HG03108 (cell line): ENCODE data around the gene LMAN1L.

Experiments used
- ATAC-seq: cut with Tn5 transposase; IDR thresholded peaks from one replicate; pipeline ENCODE4 v1.9.1; 2021; ENCODE audit warnings: moderate library complexity; ENCODE audit not compliant: unreplicated experiment

Gene LMAN1L

DNA sequence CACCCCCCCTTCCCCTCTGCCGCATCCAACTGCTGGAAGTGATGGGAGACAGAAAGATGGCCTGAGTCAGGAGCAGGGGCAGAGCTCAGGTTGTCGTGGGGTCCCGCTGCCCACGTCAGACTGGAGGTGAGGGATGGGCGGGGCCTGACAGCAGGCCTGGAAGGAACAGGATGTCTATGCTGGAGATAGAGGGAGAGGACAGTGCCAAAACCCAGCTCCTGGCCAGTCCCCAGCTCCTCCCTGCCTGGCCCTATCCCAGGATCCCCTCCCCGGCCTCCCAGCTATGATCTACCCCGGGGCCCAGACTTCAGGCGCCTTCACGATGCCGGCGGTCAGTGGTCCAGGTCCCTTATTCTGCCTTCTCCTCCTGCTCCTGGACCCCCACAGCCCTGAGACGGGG lies at the start of gene LMAN1L:
LMAN1L (plus strand) TSS at position 303 of the 400 bp plus-strand sequence; CDS start at position 323, 20 bp downstream.
- no peak for ATAC-seq

DNA sequence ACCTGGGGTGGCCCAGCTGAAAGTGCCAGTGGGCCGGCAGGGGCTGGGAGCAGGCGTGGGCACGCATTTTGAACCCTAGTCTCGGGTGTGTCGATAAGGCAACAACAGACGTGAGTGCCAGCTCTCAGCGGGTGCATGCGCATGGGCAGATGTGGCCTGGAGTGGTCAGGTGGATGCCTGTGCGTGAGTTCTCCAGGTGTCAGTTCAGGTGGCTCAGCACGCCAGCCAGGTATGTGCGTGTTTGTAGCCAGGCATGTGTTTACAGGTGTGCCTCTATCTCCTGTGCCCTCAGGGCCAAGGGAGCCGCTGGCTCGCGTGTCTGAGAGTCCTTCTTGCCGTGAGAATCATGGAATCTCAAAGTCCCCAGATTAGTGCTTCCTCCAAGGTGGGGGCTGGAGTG lies 49.2 kb upstream of the LMAN1L start:
- no peak for ATAC-seq

- ATAC-seq, result no peak
Measured at GRCh38 chr15:74767167-74768098, 45.2 kb upstream of the LMAN1L start.

- ATAC-seq, result no peak
Measured at GRCh38 chr15:74768099-74768770, 44.4 kb upstream of the LMAN1L start.

DNA sequence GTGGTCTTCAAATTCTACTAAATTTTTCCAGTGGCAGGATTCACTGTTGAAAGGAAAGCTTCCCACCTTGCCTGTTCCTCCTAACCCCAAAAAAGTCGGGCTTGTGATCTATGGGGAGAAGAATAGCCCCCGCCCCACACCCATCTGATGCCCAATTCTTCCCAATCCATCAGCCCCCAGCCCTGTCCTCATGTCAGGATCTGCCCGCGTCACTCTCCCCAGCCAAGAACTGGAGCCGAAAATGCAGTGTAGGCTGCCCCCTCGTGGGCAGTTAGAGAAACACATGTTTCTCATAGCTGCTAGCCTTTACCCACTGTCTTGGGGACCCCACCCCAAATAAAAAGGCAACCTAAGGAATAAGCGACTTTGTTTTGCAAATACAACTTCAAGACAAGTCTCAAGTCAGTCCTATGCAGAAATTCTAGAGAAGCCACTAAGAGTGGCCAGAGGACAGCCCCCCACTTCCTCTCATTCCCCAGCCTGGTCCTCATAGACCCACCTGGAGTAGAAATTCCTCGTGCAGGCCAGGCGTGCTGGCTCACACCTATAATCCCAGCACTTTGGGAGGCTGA lies 43.8 kb upstream of the LMAN1L start:
- no peak for ATAC-seq

- ATAC-seq, result no peak
Measured at GRCh38 chr15:74769463-74770025, 43.1 kb upstream of the LMAN1L start.

DNA sequence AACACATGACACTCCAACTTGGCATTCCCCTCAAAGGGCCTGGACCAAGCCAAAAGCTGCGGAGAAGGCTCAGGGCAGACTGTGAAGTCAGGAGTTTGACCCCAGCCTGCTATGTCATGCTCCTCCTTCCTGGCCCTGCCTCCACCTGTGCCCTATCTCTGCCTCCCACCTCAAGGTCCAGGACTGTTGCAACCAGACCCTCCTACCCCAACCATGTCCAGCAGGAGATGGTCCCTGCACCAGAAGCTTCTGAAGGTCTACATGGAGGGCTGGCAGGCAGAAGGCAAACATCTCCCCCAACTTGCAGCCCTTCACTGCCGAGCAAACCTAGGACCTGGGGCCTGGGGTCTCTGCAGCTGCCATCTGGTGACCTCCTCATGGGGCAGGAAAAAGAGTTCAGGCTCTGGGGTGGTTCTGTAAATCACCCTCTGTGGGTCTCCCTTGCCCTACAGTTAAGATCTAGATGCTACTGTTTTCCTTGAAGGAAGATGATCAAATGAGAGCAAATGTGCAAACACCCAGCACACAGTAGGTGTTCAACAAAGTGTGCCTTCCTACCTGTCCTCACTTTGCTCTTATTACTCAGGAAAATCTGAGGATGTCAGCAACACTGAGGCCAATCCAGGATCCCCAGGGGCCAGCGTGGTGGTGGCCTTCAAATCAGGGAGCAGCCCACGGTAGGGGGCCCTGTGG lies 42.3 kb upstream of the LMAN1L start:
- ATAC-seq, result no peak

DNA sequence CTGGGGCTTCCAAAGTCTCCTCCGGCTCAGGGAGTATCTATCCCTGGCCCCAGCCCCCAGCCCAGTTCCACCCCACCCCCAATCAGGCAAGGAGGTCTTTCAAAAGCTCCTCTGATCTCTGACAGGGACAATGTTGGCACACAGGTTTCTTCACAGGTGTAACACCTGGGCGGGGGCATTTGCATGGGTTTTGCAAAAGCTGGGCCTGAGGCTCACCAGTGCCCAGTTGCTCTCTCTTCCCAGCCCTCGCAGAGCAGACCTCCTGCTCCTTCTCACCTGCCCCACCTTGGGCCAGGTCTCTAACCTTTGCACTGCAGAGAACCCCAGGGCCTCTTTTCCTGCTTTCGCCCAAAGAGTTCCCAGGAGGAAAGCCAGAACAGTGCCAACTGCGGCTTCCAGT lies 39.3 kb upstream of the LMAN1L start:
- ATAC-seq, result no peak

- no peak for ATAC-seq
Measured at GRCh38 chr15:74773731-74774252, 38.8 kb upstream of the LMAN1L start.

- ATAC-seq, result no peak
Measured at GRCh38 chr15:74775132-74775562, 37.5 kb upstream of the LMAN1L start.

DNA sequence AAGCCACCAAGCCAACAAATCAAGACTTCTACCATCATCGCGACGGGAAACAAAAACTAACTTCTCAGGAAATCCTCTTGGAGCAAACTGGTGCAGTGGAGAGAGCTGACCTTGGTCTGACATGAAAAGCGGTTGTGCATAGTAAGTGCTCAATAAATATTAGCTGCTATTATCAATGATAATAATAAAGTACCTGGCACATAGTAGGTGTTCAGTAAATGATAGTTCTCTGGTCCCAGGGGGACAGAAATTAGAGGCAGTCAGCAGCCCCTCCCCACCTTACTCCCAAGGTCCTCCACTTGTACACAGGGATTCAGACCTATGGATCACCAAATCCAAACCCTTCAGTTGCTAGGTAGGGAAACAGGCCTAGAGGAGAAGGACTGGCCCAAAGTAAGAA lies 36.7 kb upstream of the LMAN1L start:
- ATAC-seq, result no peak

- peak; percentile 35 for ATAC-seq
Measured at GRCh38 chr15:74776821-74777768, 35.5 kb upstream of the LMAN1L start.

GRCh38 chr15:74777769-74778598 lies 34.7 kb upstream of the LMAN1L start:
- ATAC-seq, result peak; percentile 8

DNA sequence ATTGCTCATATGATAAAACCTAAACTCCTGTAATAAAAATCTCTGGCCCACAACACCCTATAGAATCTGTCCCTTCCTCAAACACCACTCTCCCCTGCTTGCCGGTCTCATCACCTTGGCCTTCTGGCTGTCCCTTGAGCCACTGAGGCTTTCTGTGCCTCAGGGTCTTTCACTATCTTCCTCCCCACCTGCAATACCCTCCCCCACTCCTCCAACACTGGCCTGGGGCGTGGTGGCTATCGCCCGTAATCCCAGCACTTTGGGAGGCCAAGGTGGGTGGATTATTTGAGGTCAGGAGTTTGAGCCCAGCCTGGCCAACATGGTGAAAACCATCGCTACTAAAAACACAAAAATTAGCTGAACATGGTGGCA lies 34.0 kb upstream of the LMAN1L start:
- no peak for ATAC-seq

GRCh38 chr15:74779162-74779648 lies 33.4 kb upstream of the LMAN1L start:
- no peak for ATAC-seq

GRCh38 chr15:74780523-74781430 lies 31.9 kb upstream of the LMAN1L start:
- ATAC-seq, result no peak
